Endothelial cell of umbilical vein (primary cell): ENCODE data around the gene CASKIN2. TPM values are rescaled to one million over a fixed set of nuclear protein-coding genes. Genes with fewer than 3 reads are reported as not detected.

Source experiments
- BruUV-seq: library from RNA; stranded (reverse); fragments of 400-500 nt; replicated peaks from 2 replicates; lab custom pipeline; 2021; lab: Mats Ljungman, UMichigan
- CTCF ChIA-PET: fragments of 300-600, 350-600 bp; sonication (Branson Sonifier 250); formaldehyde crosslinking; loops from one replicate; lab custom pipeline; 2021; ENCODE audit warnings: antibody characterized with exemption, inconsistent platforms; lab: Charles Lee
- POLR2A ChIA-PET: fragments of 300-600, 350-600 bp; sonication (Branson Sonifier 250); formaldehyde crosslinking; loops from one replicate; lab custom pipeline; 2021; ENCODE audit warnings: antibody characterized with exemption, inconsistent platforms; lab: Charles Lee
- DNase-seq: peaks from one replicate; pipeline ENCODE4 v3.0.0-alpha.2; 2011; ENCODE audit warnings: low read depth, low spot score
- FAIRE-seq: peaks from 2 replicates; lab custom pipeline; 2011; peaks lifted over from hg19 to GRCh38; lab: Jason Lieb, UNC
- H2AFZ ChIP-seq: 2 replicates; pipeline ENCODE4 v1.6.0; 2012; ENCODE audit warnings: low read depth, low read length, control low read depth, inconsistent platforms
- H3K27ac ChIP-seq: 2 replicates; pipeline ENCODE4 v1.5.1; 2011; ENCODE audit warnings: low read depth, mild to moderate bottlenecking, control low read depth, low read length, moderate library complexity; ENCODE audit not compliant: insufficient read depth
- H3K27me3 ChIP-seq, 2 experiments: 2 replicates each; pipeline versions ENCODE4 v1.6.0 to v1.6.1; 2011; ENCODE audit warnings: low read length in 2 of 2, mixed read lengths in 1 of 2; ENCODE audit not compliant: control insufficient read depth in 2 of 2, insufficient read depth in 2 of 2
- H3K36me3 ChIP-seq, 2 experiments: 2 replicates in 1 of 2; 3 replicates in 1 of 2; pipeline ENCODE4 v1.5.1; 2011; ENCODE audit warnings: low read length in 2 of 2, mild to moderate bottlenecking in 1 of 2, moderate library complexity in 1 of 2; ENCODE audit not compliant: control insufficient read depth in 2 of 2, insufficient read depth in 2 of 2; ENCODE audit errors: extremely low read depth in 1 of 2
- H3K4me1 ChIP-seq: 3 replicates; pipeline ENCODE4 v1.5.1; 2011; ENCODE audit warnings: mild to moderate bottlenecking, low read length; ENCODE audit not compliant: control insufficient read depth, insufficient read depth; ENCODE audit errors: extremely low read depth
- H3K4me2 ChIP-seq: 2 replicates; pipeline ENCODE4 v1.6.1; 2011; ENCODE audit warnings: low read length, control low read depth, mixed read lengths; ENCODE audit not compliant: insufficient read depth
- H3K4me3 ChIP-seq, 3 experiments: fragments of 200-600 bp in 1 of 3; sonication (generic), shearing (Covaris generic) in 1 of 3; replicated peaks in 1 of 3; 2 replicates each; pipeline ENCODE4 v1.5.1; 2011 to 2016; ENCODE audit warnings: control low read depth in 3 of 3, low read length in 3 of 3, mild to moderate bottlenecking in 2 of 3, inconsistent platforms in 1 of 3, low read depth in 1 of 3, moderate library complexity in 1 of 3; ENCODE audit not compliant: insufficient read depth in 1 of 3
- H3K79me2 ChIP-seq: 2 replicates; pipeline ENCODE4 v1.6.0; 2012; ENCODE audit warnings: low read length, inconsistent platforms; ENCODE audit not compliant: control insufficient read depth, insufficient read depth
- H3K9ac ChIP-seq: replicated peaks from 2 replicates; pipeline ENCODE3; 2011; ENCODE audit warnings: low read length, control low read depth; ENCODE audit not compliant: insufficient read depth; ENCODE audit errors: extremely low read depth
- H3K9me1 ChIP-seq: replicated peaks from 3 replicates; pipeline ENCODE4 v1.6.0; 2011; ENCODE audit warnings: mild to moderate bottlenecking, low read length; ENCODE audit not compliant: control insufficient read depth, insufficient read depth; ENCODE audit errors: extremely low read depth
- H3K9me3 ChIP-seq: replicated peaks from 2 replicates; pipeline ENCODE4 v1.5.1; 2012; ENCODE audit warnings: low read length, inconsistent platforms; ENCODE audit not compliant: control insufficient read depth, insufficient read depth
- H4K20me1 ChIP-seq: replicated peaks from 2 replicates; pipeline ENCODE3; 2011; ENCODE audit warnings: mild to moderate bottlenecking, low read length; ENCODE audit not compliant: control insufficient read depth, insufficient read depth; ENCODE audit errors: extremely low read depth
- CTCF ChIP-seq, 2 donors: IDR thresholded peaks; 1 replicate in 1 of 2; 2 replicates in 1 of 2; pipeline ENCODE4 v1.5.1; 2011; ENCODE audit warnings: low read length in 2 of 2, mild to moderate bottlenecking in 2 of 2, moderate library complexity in 2 of 2, control low read depth in 1 of 2, inconsistent platforms in 1 of 2, low read depth in 1 of 2; ENCODE audit not compliant: insufficient read depth in 1 of 2; ENCODE audit errors: extremely low read depth in 1 of 2
- EZH2 ChIP-seq: IDR thresholded peaks from 2 replicates; pipeline ENCODE4 v1.6.1; 2012; ENCODE audit warnings: borderline replicate concordance, low read depth, mild to moderate bottlenecking, moderate library complexity, low read length, inconsistent platforms; ENCODE audit not compliant: severe bottlenecking
- FOS ChIP-seq: IDR thresholded peaks from 2 replicates; pipeline ENCODE4 v1.6.1; 2011; ENCODE audit warnings: mild to moderate bottlenecking, low read length, moderate library complexity, borderline replicate concordance; ENCODE audit not compliant: insufficient read depth
- GATA2 ChIP-seq: IDR thresholded peaks from 2 replicates; pipeline ENCODE4 v1.7.0; 2011; ENCODE audit warnings: low read depth, mild to moderate bottlenecking, moderate library complexity, mixed read lengths, low read length; ENCODE audit not compliant: insufficient read length, insufficient read depth
- JUN ChIP-seq: IDR thresholded peaks from 2 replicates; pipeline ENCODE4 v1.6.1; 2011; ENCODE audit warnings: borderline replicate concordance, low read depth; ENCODE audit not compliant: insufficient read length, insufficient read depth
- MYC ChIP-seq: IDR thresholded peaks from one replicate; pipeline ENCODE4 v1.6.1; 2011; ENCODE audit warnings: mild to moderate bottlenecking, low read depth, low read length
- POLR2A ChIP-seq: IDR thresholded peaks from 2 replicates; pipeline ENCODE4 v1.6.1; 2012; ENCODE audit warnings: low read depth, mild to moderate bottlenecking, control low read depth, low read length
- POLR2AphosphoS5 ChIP-seq: IDR thresholded peaks from 2 replicates; pipeline ENCODE4 v1.6.1; 2012; ENCODE audit warnings: low read depth, mild to moderate bottlenecking, control low read depth, low read length, moderate library complexity; ENCODE audit not compliant: insufficient read depth
- dilution Hi-C: fragments of 300-500 bp; cut with MboI; formaldehyde crosslinking; loops from one replicate; pipeline ENCODE4 v1.15.0; 2019; ENCODE audit warnings: low sequenced_read_pairs; ENCODE audit not compliant: extremely low pct_ligation_motif_present
- intact Hi-C: fragments of 100-400 bp; cut with micrococcal nuclease; formaldehyde crosslinking; loops from one replicate; pipeline ENCODE4 v1.10.0; 2022
- polyA plus RNA-seq, 4 experiments: library from polyadenylated mRNA; depleted of rRNA in 3 of 4; stranded (reverse) in 3 of 4; unstranded in 1 of 4; fragments of >200 nt; gene quantifications; 2 replicates each; pipeline versions ENCODE4 v1.2.1 to v1.2.3, GENCODE V29; 2011 to 2012; ENCODE audit warnings: missing spikeins in 1 of 4
- total RNA-seq: library from RNA; stranded (reverse); gene quantifications from 2 replicates; pipeline ENCODE4 v1.2.3, GENCODE V29; 2021
- TF ChIP-seq, protein P1 (sequence below): IDR thresholded peaks from 2 replicates; pipeline ENCODE4 v1.6.1; 2011; ENCODE audit not compliant: insufficient read depth, insufficient read length

The CASKIN2 gene
- total and polyA plus RNA-seq, 2 donors (not counting 3 experiments of a cell fraction or from before 2014, with no cell fraction given): 13.0 to 37.6 TPM

DNA sequence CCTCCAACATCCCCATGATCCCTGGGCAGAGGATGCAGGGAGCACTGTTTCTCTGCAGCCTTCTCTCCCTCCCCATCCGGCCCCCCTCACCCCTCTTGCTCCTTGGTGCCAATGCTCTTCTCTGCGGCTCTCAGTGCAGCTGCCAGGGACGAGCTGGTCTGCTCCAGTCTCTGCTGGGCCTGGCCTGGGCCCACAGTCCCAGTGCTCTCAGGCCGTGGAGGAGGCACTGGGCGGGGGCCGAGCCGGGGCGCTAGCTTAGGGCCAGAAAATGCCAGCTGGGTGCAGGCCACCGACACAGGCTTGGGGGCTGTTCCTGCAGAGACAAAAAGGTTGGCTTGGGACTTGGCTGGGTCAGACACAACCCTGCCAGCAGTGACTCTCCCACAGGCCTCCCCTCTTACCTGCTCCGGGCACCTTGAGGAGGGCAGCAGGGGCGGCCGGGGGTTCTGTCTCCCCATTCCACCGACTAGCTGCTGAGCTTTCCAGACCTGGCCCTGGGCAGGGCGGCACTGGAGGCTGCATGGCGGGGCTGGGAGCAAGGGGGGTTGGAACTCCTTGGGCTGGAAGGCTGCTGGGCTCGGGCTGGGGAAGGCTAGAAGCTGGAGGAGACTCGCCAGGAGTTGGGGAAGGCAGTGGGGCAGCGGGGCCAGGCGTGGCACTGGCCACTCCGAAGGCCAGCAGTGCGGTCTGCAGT lies 13.8 kb downstream of the CASKIN2 start:
- DNase-seq: no peak
- ChIA-PET CTCF (interaction anchor here (2.2 kb wide), 1 partner anchor 15 kb away, joined by 7 read pairs; the partner anchor contains the start of gene TSEN54), POLR2A (no interaction called here)
- Histone ChIP-seq H3K27ac (no peak overlapping the region), H4K20me1 (no peaks in the 10 kb centered on the region), H3K9ac (no peak overlapping the region), H3K36me3 (peaks cover 0 to 35% of the 10 kb centered on the region in 2 experiments), H3K4me3 (no peak overlapping the region), H3K9me3 (no peaks in the 10 kb centered on the region), H3K9me1 (no peaks in the 10 kb centered on the region), H3K79me2 (no peaks in the 10 kb centered on the region), H3K27me3 (no peaks in the 10 kb centered on the region), H3K4me2 (no peak overlapping the region), H3K4me1 (peaks cover 3% of the 10 kb centered on the region), H2AFZ (no peak overlapping the region)
- no peak for FAIRE-seq
- no TSS peak for BruUV-seq
- intact Hi-C loops (no loop called here), dilution Hi-C loops (no loop called here)
- TF ChIP-seq MYC (no peak), FOS (no peak), EZH2 (no peak), JUN (no peak), POLR2AphosphoS5 (no peak), CTCF (IDR thresholded peaks at IDR 0.05; ENCODE audit: extremely low read depth in 1 of 2, insufficient read depth in 1 of 2, low read depth in 1 of 2, low read length in 2 of 2) (no peak), GATA2 (no peak), POLR2A (no peak)
- TF ChIP-seq, protein P1, sequence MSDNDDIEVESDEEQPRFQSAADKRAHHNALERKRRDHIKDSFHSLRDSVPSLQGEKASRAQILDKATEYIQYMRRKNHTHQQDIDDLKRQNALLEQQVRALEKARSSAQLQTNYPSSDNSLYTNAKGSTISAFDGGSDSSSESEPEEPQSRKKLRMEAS: no peak
